ENCODE data around the gene VSTM2B.

Gene VSTM2B

GRCh38 chr19:29605653-29606419 is 80.0 kb downstream of the VSTM2B start, which contains the start of gene POP4:
POP4 (plus strand) TSS chr19:29606283; CDS start chr19:29606319, 36 bp downstream.
- DNase-seq: peak; percentile 88

GRCh38 chr19:29606420-29606747 is 80.6 kb downstream of the VSTM2B start:
- DNase-seq: no peak

DNA sequence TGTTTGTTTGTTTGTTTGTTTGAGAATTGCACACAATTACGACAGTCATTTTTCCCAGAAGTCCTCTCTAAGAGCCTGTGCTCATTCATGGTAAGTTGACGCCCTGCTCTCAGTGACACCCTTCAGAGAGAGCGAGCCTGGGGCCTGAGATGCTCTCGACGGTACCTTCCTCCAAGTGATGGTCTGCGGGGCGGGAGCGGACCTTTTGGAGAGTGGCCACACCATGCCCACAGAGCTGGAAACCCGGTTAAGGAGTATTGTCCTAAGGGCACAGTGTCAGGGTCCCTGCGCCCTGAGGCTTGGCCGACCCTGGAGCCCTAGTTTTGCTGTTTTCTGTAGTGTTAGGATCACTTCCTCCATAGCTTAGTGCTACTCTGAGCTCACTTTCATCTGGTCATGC is 83.8 kb downstream of the VSTM2B start:
- no peak for DNase-seq

DNA sequence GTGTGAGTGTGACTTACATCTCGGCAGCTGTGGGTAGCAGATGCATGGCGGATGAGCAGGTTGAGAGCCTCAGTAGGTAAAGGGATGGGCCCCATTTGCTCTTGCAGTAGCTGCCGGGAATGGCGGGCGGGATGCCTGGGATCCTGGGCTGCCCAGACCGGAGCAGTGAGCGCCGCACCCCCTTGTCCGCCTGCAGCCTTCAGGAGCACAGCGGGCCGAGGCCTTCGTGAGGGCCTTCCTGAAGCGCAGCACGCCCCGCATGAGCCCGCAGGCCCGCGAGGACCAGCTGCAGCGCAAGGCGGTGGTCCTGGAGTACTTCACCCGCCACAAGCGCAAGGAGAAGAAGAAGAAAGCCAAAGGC is 84.4 kb downstream of the VSTM2B start:
- no peak for DNase-seq

GRCh38 chr19:29610574-29611271 is 84.9 kb downstream of the VSTM2B start:
- DNase-seq: peak; percentile 11

DNA sequence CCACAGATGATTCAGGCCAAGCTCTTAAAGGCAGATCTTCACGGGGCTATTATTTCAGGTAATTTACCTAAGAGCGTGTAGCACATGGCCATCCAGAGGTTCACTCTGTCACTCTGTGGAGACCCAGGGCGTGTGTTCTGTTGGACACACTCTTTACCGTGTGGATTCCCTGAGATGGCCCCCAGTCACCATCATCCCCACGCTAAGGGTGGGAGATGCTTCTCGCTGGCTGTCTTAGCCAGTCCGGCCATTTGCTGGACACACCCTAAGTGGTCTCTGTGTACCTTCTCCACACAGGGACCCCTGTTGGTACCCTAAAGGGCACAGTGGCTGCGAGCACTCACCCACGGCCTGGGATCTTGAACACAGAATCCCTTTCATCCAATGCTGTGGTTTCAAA is 86.3 kb downstream of the VSTM2B start:
- DNase-seq: no peak

DNA sequence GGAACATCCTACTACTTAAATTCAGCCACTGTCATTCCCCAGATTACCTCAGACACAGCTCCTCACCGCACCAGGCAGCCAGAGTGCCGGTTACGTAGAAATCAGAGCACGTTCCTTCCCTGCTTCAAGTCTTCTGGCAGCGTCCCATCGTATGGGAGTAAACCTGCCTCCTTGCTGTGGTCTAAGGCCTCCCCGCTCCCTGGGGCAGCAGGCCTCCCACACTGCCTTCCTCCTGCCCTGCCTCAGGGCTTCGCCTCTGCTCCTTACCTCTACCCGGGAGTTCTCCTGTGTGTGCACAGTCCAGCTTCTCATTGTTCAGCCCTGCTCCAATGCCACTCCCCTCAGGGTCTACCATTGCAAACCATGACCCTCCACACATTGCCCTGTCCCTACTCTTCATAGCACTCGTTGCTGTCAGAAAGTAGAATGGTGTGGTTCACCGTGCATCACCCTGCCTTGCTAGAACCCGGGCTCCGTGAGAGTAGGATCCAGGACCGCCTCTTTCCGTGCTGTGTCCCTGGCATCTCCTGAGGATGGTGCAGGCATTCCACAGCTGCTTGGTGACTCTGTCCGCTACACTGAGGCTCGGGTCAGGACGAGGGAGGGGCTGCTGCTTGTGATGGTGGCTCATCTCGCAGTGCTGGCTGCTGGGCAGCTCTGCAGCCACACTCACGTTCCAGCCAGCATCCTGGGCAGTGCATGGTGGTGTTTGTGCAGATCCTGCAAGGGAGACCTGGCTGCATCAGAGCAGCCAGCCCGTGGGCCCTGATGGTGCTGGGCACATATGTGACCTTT is 87.2 kb downstream of the VSTM2B start:
- no peak for DNase-seq

- no peak for DNase-seq
These were observed 88.3 kb downstream of the VSTM2B start for GRCh38 chr19:29614046-29614445.
